ENCODE measurements around the gene NDFIP2.

- TF ChIP-seq ZNF274 (IDR thresholded peaks at IDR 0.05; ENCODE audit: low read depth, low read length) (no peak), SUZ12 (IDR thresholded peaks at IDR 0.05; ENCODE audit: extremely low read depth, insufficient read depth, insufficient read length) (no peak)
Measured at GRCh38 chr13:79508224-79508961, 27.4 kb downstream of the NDFIP2 start.

All from NT2/D1 (cell line).